PC-3 (cell line): Measurements from ENCODE around the gene COG5. TPM values are rescaled to one million over a fixed set of nuclear protein-coding genes. Genes with fewer than 3 reads are reported as not detected.
A peak's percentile ranks its signal among the peaks of the same experiment; 100 is the strongest.

Experiments
- ATAC-seq: fragments of 200-7000 bp; cut with Tn5 transposase; 2 replicates; pipeline ENCODE4 v1.9.1; 2020; ENCODE audit warnings: mild to moderate bottlenecking, moderate library complexity
- BruUV-seq: library from RNA; stranded (reverse); fragments of 400-500 nt; replicated peaks from 2 replicates; lab custom pipeline; 2021; lab: Mats Ljungman, UMichigan
- CTCF ChIA-PET: fragments of 300-600 bp; sonication (Branson Sonifier 250); formaldehyde crosslinking; loops from one replicate; lab custom pipeline; 2022; ENCODE audit warnings: antibody characterized with exemption; lab: Charles Lee
- POLR2A ChIA-PET: fragments of 300-600 bp; sonication (Branson Sonifier 250); formaldehyde crosslinking; loops from one replicate; lab custom pipeline; 2022; ENCODE audit warnings: antibody characterized with exemption; ENCODE audit not compliant: unreplicated experiment; lab: Charles Lee
- DNase-seq: peaks from one replicate; pipeline ENCODE4 v3.0.0-alpha.2; 2015
- H2AFZ ChIP-seq: fragments of 300-600 bp; sonication (generic); 2 replicates; pipeline ENCODE4 v1.6.0; 2016; ENCODE audit warnings: antibody characterized with exemption, low read length
- H3F3A ChIP-seq: fragments of 300-600 bp; sonication (generic); one replicate; pipeline ENCODE4 v1.6.0; 2017; ENCODE audit warnings: antibody characterized with exemption, low read length, control low read depth, mild to moderate bottlenecking; ENCODE audit not compliant: unreplicated experiment
- H3K27ac ChIP-seq: fragments of 300-600 bp; sonication (generic); 2 replicates; pipeline ENCODE4 v1.5.1; 2016; ENCODE audit warnings: mild to moderate bottlenecking, low read length
- H3K27me3 ChIP-seq: fragments of 300-600 bp; sonication (generic); 2 replicates; pipeline ENCODE4 v1.6.1; 2016; ENCODE audit warnings: low read length, mixed read lengths
- H3K36me3 ChIP-seq: fragments of 300-600 bp; sonication (generic); 2 replicates; pipeline ENCODE4 v1.6.1; 2016; ENCODE audit warnings: low read depth, mixed run types, low read length, mixed read lengths
- H3K4me1 ChIP-seq: fragments of 300-600 bp; sonication (generic); 2 replicates; pipeline ENCODE4 v1.5.1; 2016; ENCODE audit warnings: low read length; ENCODE audit not compliant: insufficient read depth
- H3K4me2 ChIP-seq: fragments of 300-600 bp; sonication (generic); 2 replicates; pipeline ENCODE4 v1.6.0; 2016; ENCODE audit warnings: low read length
- H3K4me3 ChIP-seq: fragments of 300-600 bp; sonication (generic); 2 replicates; pipeline ENCODE4 v1.5.1; 2016; ENCODE audit warnings: mild to moderate bottlenecking, low read length, mixed read lengths
- H3K79me2 ChIP-seq: fragments of 300-600 bp; sonication (generic); 2 replicates; pipeline ENCODE4 v1.6.1; 2017; ENCODE audit warnings: low read length, mixed read lengths
- H3K9ac ChIP-seq: fragments of 300-600 bp; sonication (generic); 2 replicates; pipeline ENCODE4 v1.6.0; 2016; ENCODE audit warnings: mild to moderate bottlenecking, low read length
- H3K9me2 ChIP-seq: fragments of 300-600 bp; sonication (generic); replicated peaks from 2 replicates; pipeline ENCODE4 v1.6.1; 2016; ENCODE audit warnings: mixed run types, low read length, mixed read lengths
- H3K9me3 ChIP-seq: fragments of 300-600 bp; sonication (generic); 2 replicates; pipeline ENCODE4 v1.6.1; 2016; ENCODE audit warnings: low read length, mixed read lengths
- H4K20me1 ChIP-seq: fragments of 300-600 bp; sonication (generic); 2 replicates; pipeline ENCODE4 v1.6.1; 2016; ENCODE audit warnings: low read length, mixed read lengths
- CTCF ChIP-seq: fragments of 300-600 bp; sonication (generic); conservative IDR thresholded peaks from 2 replicates; pipeline ENCODE4 v1.5.1; 2017; ENCODE audit warnings: antibody characterized with exemption, low read depth, mild to moderate bottlenecking, low read length
- EZH2 ChIP-seq: fragments of 300-600 bp; sonication (generic); IDR thresholded peaks from one replicate; pipeline ENCODE4 v1.6.1; 2017; ENCODE audit warnings: antibody characterized with exemption, mild to moderate bottlenecking, low read length; ENCODE audit not compliant: unreplicated experiment
- EZH2phosphoT487 ChIP-seq: fragments of 300-600 bp; sonication (generic); IDR thresholded peaks from 2 replicates; pipeline ENCODE4 v1.6.1; 2018; ENCODE audit warnings: mild to moderate bottlenecking, antibody characterized with exemption, low read length, borderline replicate concordance
- intact Hi-C: fragments of 100-400 bp; cut with micrococcal nuclease; formaldehyde crosslinking; loops from 2 replicates; pipeline ENCODE4 v1.9.0; 2023
- total RNA-seq: library from RNA; depleted of rRNA; stranded (reverse); fragments of >200 nt; gene quantifications from 2 replicates; pipeline ENCODE4 v1.2.3, GENCODE V29; 2014

COG5 gene
- total RNA-seq, 1 experiment from 2014 or later, result 51.7 TPM

GRCh38 chr7:107526672-107527071, 37.0 kb downstream of the COG5 start:
- TF ChIP-seq EZH2, result no peak
- TF ChIP-seq CTCF, result no peak
- TF ChIP-seq EZH2phosphoT487, result no peak
- H2AFZ ChIP-seq, result no peak overlapping the region
- no peak overlapping the region for H3K4me2 ChIP-seq
- no peak for ATAC-seq
- H3K27me3 ChIP-seq, result no peaks in the 10 kb centered on the region
- H3K36me3 ChIP-seq, result no peaks in the 10 kb centered on the region; the same call in 1 of the 2 replicates
- no peaks in the 10 kb centered on the region for H3K9me3 ChIP-seq
- H3K27ac ChIP-seq, result no peak overlapping the region
- BruUV-seq, result no TSS peak
- H3K79me2 ChIP-seq, result no peaks in the 10 kb centered on the region
- no peaks in the 10 kb centered on the region for H4K20me1 ChIP-seq
- no peaks in the 10 kb centered on the region for H3F3A ChIP-seq
- H3K9me2 ChIP-seq, result no peaks in the 10 kb centered on the region
- CTCF ChIA-PET, result no interaction called here
- POLR2A ChIA-PET, result no interaction called here
- no peak for DNase-seq
- intact Hi-C loops, result no loop called here
- H3K9ac ChIP-seq, result no peak overlapping the region
- no peak overlapping the region for H3K4me3 ChIP-seq
- peaks cover 6% of the 10 kb centered on the region for H3K4me1 ChIP-seq

GRCh38 chr7:107506674-107507339, 56.9 kb downstream of the COG5 start:
- Histone ChIP-seq H3K27ac (peak overlapping the region; percentile 99), H3F3A (no peaks in the 10 kb centered on the region), H2AFZ (peak overlapping the region; percentile 22; the same call in 1 of the 2 replicates), H3K27me3 (no peaks in the 10 kb centered on the region), H3K9me3 (no peaks in the 10 kb centered on the region), H3K9me2 (no peaks in the 10 kb centered on the region), H3K9ac (peak overlapping the region; percentile 82), H3K4me3 (peak overlapping the region; percentile 64), H3K79me2 (no peaks in the 10 kb centered on the region), H3K4me2 (peak overlapping the region; percentile 89), H3K36me3 (no peaks in the 10 kb centered on the region), H4K20me1 (no peaks in the 10 kb centered on the region), H3K4me1 (peaks cover 24% of the 10 kb centered on the region)
- intact Hi-C loops, result no loop called here
- TF ChIP-seq EZH2phosphoT487, result no peak
- TF ChIP-seq EZH2, result no peak
- TF ChIP-seq CTCF, result no peak
- BruUV-seq, result no TSS peak
- DNase-seq, result peak; percentile 94
- ChIA-PET CTCF (interaction anchor here (1.0 to 1.1 kb wide), 2 partner anchors 44 to 237 kb away, joined by 3 to 4 read pairs; partner anchors contain the start of gene CBLL1), POLR2A (interaction anchor here (0.6 kb wide), 1 partner anchor 15 kb away, joined by 6 read pairs; no protein-coding TSS in a partner anchor)
- ATAC-seq, result peak; percentile 84
